ENCODE data around the gene MICAL2.

Gene MICAL2

GRCh38 chr11:12076840-12077534, 33.4 kb upstream of the MICAL2 start:
- Histone ChIP-seq H3K4me1 (0 out of 2 replicates have a peak, but pooled peaks cover 3% of the 10 kb centered on the region), H3K4me3 (no peak overlapping the region), H3K36me3 (no peaks in the 10 kb centered on the region), H3K9me3 (no peaks in the 10 kb centered on the region), H3K27ac (no peak overlapping the region), H3K9ac (no peak overlapping the region), H3K4me2 (no peak overlapping the region), H4K20me1 (no peaks in the 10 kb centered on the region), H3K27me3 (no peaks in the 10 kb centered on the region)
- TF ChIP-seq Cebpa-rat (IDR thresholded peaks at IDR 0.05), result no peak

- Histone ChIP-seq H3K4me3 (no peak overlapping the region), H4K20me1 (no peaks in the 10 kb centered on the region), H3K4me2 (no peak overlapping the region), H3K27ac (no peak overlapping the region), H3K4me1 (0 out of 2 replicates have a peak, but pooled peaks cover 3% of the 10 kb centered on the region), H3K27me3 (no peaks in the 10 kb centered on the region), H3K9ac (no peak overlapping the region), H3K9me3 (no peaks in the 10 kb centered on the region), H3K36me3 (no peaks in the 10 kb centered on the region)
- TF ChIP-seq Cebpa-rat (IDR thresholded peaks at IDR 0.05), result no peak
Measured at GRCh38 chr11:12077535-12078280, 32.7 kb upstream of the MICAL2 start.

- no peak for TF ChIP-seq Cebpa-rat (IDR thresholded peaks at IDR 0.05)
- H3K9ac ChIP-seq, result no peak overlapping the region
- no peaks in the 10 kb centered on the region for H3K27me3 ChIP-seq
- H3K27ac ChIP-seq, result no peak overlapping the region
- H3K9me3 ChIP-seq, result no peaks in the 10 kb centered on the region
- no peaks in the 10 kb centered on the region for H3K36me3 ChIP-seq
- no peak overlapping the region for H3K4me3 ChIP-seq
- H4K20me1 ChIP-seq, result no peaks in the 10 kb centered on the region
- H3K4me2 ChIP-seq, result no peak overlapping the region
- 0 out of 2 replicates have a peak, but pooled peaks cover under 1% of the 10 kb centered on the region for H3K4me1 ChIP-seq
Measured at GRCh38 chr11:12079726-12080556, 30.4 kb upstream of the MICAL2 start.

GRCh38 chr11:12083380-12083779, 27.0 kb upstream of the MICAL2 start:
- Histone ChIP-seq H3K27me3 (no peaks in the 10 kb centered on the region), H3K4me1 (peaks cover 32% of the 10 kb centered on the region), H3K27ac (no peak overlapping the region), H4K20me1 (no peaks in the 10 kb centered on the region), H3K36me3 (no peaks in the 10 kb centered on the region), H3K4me3 (no peak overlapping the region), H3K9me3 (no peaks in the 10 kb centered on the region), H3K9ac (no peak overlapping the region), H3K4me2 (no peak overlapping the region)
- TF ChIP-seq Cebpa-rat (IDR thresholded peaks at IDR 0.05), result no peak

GRCh38 chr11:12084256-12084655, 26.1 kb upstream of the MICAL2 start:
- no peaks in the 10 kb centered on the region for H3K36me3 ChIP-seq
- no peaks in the 10 kb centered on the region for H4K20me1 ChIP-seq
- no peak overlapping the region for H3K4me3 ChIP-seq
- no peaks in the 10 kb centered on the region for H3K27me3 ChIP-seq
- no peaks in the 10 kb centered on the region for H3K9me3 ChIP-seq
- no peak for TF ChIP-seq Cebpa-rat (IDR thresholded peaks at IDR 0.05)
- H3K4me1 ChIP-seq, result peaks cover 35% of the 10 kb centered on the region
- H3K9ac ChIP-seq, result no peak overlapping the region
- no peak overlapping the region for H3K4me2 ChIP-seq
- H3K27ac ChIP-seq, result no peak overlapping the region

GRCh38 chr11:12085371-12086251, 24.8 kb upstream of the MICAL2 start:
- Histone ChIP-seq H3K36me3 (no peaks in the 10 kb centered on the region), H3K9me3 (no peaks in the 10 kb centered on the region), H3K4me3 (no peak overlapping the region), H3K4me1 (peaks cover 49% of the 10 kb centered on the region), H3K9ac (no peak overlapping the region), H4K20me1 (no peaks in the 10 kb centered on the region), H3K27ac (no peak overlapping the region), H3K4me2 (peak overlapping the region; percentile 66), H3K27me3 (no peaks in the 10 kb centered on the region)
- TF ChIP-seq Cebpa-rat (IDR thresholded peaks at IDR 0.05), result no peak

GRCh38 chr11:12086271-12087074, 23.9 kb upstream of the MICAL2 start:
- no peak overlapping the region for H3K9ac ChIP-seq
- H3K36me3 ChIP-seq, result no peaks in the 10 kb centered on the region
- no peaks in the 10 kb centered on the region for H3K9me3 ChIP-seq
- H3K27me3 ChIP-seq, result no peaks in the 10 kb centered on the region
- H3K4me1 ChIP-seq, result peaks cover 57% of the 10 kb centered on the region
- no peak overlapping the region for H3K27ac ChIP-seq
- no peaks in the 10 kb centered on the region for H4K20me1 ChIP-seq
- H3K4me2 ChIP-seq, result peak overlapping the region; percentile 66
- H3K4me3 ChIP-seq, result no peak overlapping the region
- no peak for TF ChIP-seq Cebpa-rat (IDR thresholded peaks at IDR 0.05)

- Histone ChIP-seq H3K9me3 (no peaks in the 10 kb centered on the region), H3K36me3 (no peaks in the 10 kb centered on the region), H3K27ac (no peak overlapping the region), H3K4me2 (peak overlapping the region; percentile 66), H3K9ac (no peak overlapping the region), H3K27me3 (no peaks in the 10 kb centered on the region), H3K4me1 (peaks cover 66% of the 10 kb centered on the region), H3K4me3 (no peak overlapping the region), H4K20me1 (no peaks in the 10 kb centered on the region)
- no peak for TF ChIP-seq Cebpa-rat (IDR thresholded peaks at IDR 0.05)
Measured at GRCh38 chr11:12087075-12088004, 23.1 kb upstream of the MICAL2 start.

Measured in BLaER1 (cell line).